ENCODE results near the gene AHSG. TPM values are rescaled to one million over a fixed set of nuclear protein-coding genes. Genes with fewer than 3 reads are reported as not detected.

The AHSG gene
- total RNA-seq, 1 donor from 2014 or later = 0.19 TPM

- H3K27ac Mint-ChIP-seq = no peak overlapping the region
- no peak for TF ChIP-seq CTCF (IDR thresholded peaks at IDR 0.05; ENCODE audit: unreplicated experiment)
- H3K9me3 Mint-ChIP-seq (ENCODE audit: low read depth) = no peaks in the 10 kb centered on the region
Observed at GRCh38 chr3:186646106-186646505, 33.2 kb downstream of the AHSG start.

GRCh38 chr3:186646841-186647240 is 34.0 kb downstream of the AHSG start:
- no peak for DNase-seq (ENCODE audit: low spot score, unreplicated experiment)
- Mint-ChIP-seq H3K27ac (no peak overlapping the region), H3K36me3 (ENCODE audit: insufficient read depth) (no peaks in the 10 kb centered on the region), H3K27me3 (peaks cover 15% of the 10 kb centered on the region), H3K4me1 (ENCODE audit: low read depth) (peaks cover 8% of the 10 kb centered on the region), H3K9me3 (ENCODE audit: low read depth) (no peaks in the 10 kb centered on the region), H3K4me3 (ENCODE audit: low read depth) (no peak overlapping the region)
- TF ChIP-seq CTCF (IDR thresholded peaks at IDR 0.05; ENCODE audit: unreplicated experiment) = no peak

More at GRCh38 chr3:186646106-186646505, 33.2 kb downstream of the AHSG start:
- Mint-ChIP-seq H3K36me3 (ENCODE audit: insufficient read depth) (no peaks in the 10 kb centered on the region), H3K27me3 (peaks cover 17% of the 10 kb centered on the region), H3K4me1 (ENCODE audit: low read depth) (peaks cover 8% of the 10 kb centered on the region), H3K4me3 (ENCODE audit: low read depth) (no peak overlapping the region)
- DNase-seq (ENCODE audit: low spot score, unreplicated experiment) = no peak

- H3K4me1 Mint-ChIP-seq (ENCODE audit: low read depth) = no peaks in the 10 kb centered on the region
- H3K4me3 Mint-ChIP-seq (ENCODE audit: low read depth) = no peak overlapping the region
- H3K27ac Mint-ChIP-seq = no peak overlapping the region
- H3K27me3 Mint-ChIP-seq = peaks cover 10% of the 10 kb centered on the region
- DNase-seq (ENCODE audit: low spot score, unreplicated experiment) = no peak
- H3K9me3 Mint-ChIP-seq (ENCODE audit: low read depth) = no peaks in the 10 kb centered on the region
- no peaks in the 10 kb centered on the region for H3K36me3 Mint-ChIP-seq (ENCODE audit: insufficient read depth)
- no peak for TF ChIP-seq CTCF (IDR thresholded peaks at IDR 0.05; ENCODE audit: unreplicated experiment)
Observed at GRCh38 chr3:186648851-186649250, 36.0 kb downstream of the AHSG start.

- no peak overlapping the region for H3K4me3 Mint-ChIP-seq (ENCODE audit: low read depth)
- no peak for DNase-seq (ENCODE audit: low spot score, unreplicated experiment)
- H3K36me3 Mint-ChIP-seq (ENCODE audit: insufficient read depth) = no peaks in the 10 kb centered on the region
- H3K27me3 Mint-ChIP-seq = peaks cover 10% of the 10 kb centered on the region
- no peak for TF ChIP-seq CTCF (IDR thresholded peaks at IDR 0.05; ENCODE audit: unreplicated experiment)
- no peaks in the 10 kb centered on the region for H3K9me3 Mint-ChIP-seq (ENCODE audit: low read depth)
- no peak overlapping the region for H3K27ac Mint-ChIP-seq
- H3K4me1 Mint-ChIP-seq (ENCODE audit: low read depth) = no peaks in the 10 kb centered on the region
Observed at GRCh38 chr3:186651678-186652215, 38.9 kb downstream of the AHSG start.

GRCh38 chr3:186653080-186653707 is 40.3 kb downstream of the AHSG start:
- Mint-ChIP-seq H3K27ac (no peak overlapping the region), H3K27me3 (peaks cover 13% of the 10 kb centered on the region), H3K4me3 (ENCODE audit: low read depth) (no peak overlapping the region), H3K36me3 (ENCODE audit: insufficient read depth) (no peaks in the 10 kb centered on the region), H3K4me1 (ENCODE audit: low read depth) (no peaks in the 10 kb centered on the region), H3K9me3 (ENCODE audit: low read depth) (peaks cover 3% of the 10 kb centered on the region)
- no peak for DNase-seq (ENCODE audit: low spot score, unreplicated experiment)
- TF ChIP-seq CTCF (IDR thresholded peaks at IDR 0.05; ENCODE audit: unreplicated experiment) = no peak

All from progenitor cell of endocrine pancreas (in vitro differentiated cells).